IPS DF 4.7 (cell line): ENCODE results near the gene CHD2.
A peak's percentile ranks its signal among the peaks of the same experiment; 100 is the strongest.

ENCODE experiments used
- DNase-seq: peaks from one replicate; pipeline ENCODE4 v3.0.0-alpha.2; 2013; ENCODE audit warnings: low spot score; ENCODE audit errors: extremely low read depth

The CHD2 gene

DNA sequence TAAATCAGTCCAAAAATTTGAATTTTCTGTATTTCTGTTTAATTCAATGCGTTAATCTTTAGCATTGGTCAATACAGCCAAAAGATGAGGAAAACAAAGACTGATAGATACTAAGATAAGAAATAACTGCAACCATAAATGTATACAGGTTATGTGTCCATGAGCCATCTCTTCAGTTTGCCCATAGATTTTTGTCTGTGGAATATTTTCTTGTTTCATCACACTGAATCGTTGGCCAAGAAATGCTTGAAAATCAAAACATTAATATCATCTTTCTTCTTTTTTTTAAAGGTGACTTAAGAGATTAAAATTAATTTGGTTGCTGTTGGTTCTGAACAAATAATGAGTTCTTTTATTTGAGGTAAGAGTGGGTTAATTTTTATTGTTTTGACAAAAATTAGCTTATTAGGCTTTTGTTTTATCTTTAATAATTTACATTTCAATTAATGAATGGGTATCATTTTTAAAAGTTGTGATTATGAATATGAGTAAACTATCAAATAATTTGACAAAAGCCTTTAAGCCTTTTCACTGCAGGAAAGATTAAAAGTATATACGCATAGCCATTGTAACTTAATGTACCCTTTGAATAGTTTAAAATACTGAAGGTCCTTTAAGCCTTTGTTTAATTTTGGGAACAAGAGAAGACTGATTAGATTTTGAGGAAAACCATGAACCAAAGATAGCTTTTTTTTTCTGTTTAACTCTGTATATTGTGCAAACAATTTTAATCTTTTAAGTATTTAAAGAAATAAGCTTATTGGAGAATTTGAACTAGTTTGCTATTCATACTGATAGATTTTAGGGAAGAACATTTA lies 14.7 kb upstream of the CHD2 start:
- DNase-seq = no peak

DNA sequence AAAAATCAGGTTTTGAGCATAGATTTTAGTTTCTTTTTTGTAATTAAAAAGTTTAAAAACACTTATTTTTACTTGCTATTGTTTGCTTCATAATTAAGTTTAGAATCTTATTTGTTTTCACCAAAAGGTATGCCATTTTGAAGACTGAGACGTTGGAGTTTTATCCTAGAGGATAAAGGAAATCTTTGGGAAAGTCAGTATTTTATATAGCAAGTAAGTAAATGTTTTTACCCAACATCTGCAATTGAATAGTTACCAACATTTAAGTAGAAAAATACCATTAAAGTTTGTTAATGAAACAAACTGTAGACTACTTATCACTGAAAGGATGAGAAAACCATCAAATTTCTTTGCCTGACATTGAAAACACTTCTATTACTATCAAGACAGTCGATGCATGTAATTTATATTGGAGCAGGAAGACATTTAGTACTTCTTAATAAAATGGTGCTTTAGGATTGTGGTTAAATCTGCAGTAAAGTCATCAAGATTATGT lies 14.0 kb upstream of the CHD2 start:
- no peak for DNase-seq

DNA sequence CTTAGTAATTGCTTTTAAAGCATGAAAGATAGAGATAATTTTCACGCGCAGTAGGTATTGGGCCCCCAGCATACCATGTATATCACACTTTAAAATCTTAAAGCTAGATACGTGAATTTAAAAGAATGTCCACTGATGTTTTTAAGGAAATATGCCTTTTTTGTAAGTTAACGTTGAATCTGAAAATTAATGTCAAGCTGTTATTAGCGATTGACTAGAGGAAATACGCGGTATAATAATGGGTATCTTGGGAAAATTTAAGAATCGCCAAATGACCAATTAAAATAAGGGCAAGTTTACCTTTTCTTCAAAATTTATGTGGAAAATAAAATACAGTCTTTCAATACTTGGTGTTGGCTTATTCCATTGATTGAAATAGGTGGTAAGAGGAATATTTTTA lies 13.3 kb upstream of the CHD2 start:
- no peak for DNase-seq

DNA sequence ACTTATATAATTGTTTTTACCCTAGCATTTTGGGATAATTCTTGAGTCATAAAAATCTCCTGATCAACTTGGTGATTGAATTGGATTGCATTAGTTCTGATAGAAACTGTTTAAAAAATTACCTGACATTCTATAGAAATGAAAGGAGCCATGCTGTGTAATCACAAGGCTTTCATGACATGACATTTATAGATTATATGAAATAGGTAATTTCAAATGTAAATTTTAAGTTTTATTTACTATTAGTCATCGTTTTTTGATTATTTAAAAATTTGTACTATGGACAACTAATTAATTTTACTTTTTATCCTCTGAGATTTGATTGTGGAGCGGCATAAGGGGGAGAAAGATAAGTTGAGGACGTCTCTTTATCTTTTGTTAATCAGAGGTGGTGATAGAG lies 12.3 kb upstream of the CHD2 start:
- no peak for DNase-seq

DNA sequence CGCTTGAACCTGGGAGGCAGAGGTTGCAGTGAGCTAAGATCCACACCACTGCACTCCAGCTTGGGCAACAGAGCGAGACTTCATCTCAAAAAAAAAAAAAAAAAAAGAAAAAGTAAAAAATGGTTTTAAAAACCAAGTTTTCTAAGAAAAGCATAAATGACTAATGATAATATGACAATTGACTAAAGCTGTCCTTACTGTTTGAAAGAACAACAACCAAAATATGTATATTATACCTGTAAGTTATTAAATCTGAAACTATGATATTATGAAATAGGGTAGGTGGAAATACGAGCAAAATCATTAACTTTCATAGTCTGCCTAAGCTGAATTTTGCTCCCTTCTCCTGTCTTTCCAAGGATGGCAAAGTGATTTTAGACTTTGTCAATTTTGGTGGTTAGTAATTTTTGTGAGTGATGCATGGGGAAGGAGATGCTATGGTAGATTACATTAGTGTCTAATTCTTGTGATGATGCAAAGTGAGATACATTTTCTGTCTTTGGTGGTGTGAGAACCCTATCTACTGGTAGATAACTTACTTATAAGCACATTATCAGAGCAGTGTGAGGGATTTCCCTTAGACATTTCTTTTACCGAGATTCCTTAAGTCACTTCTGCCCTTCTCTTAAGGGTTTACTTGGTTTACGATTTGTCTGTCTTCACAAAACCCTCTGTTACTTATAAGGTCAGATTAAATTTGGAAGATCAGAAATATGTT lies 10.6 kb upstream of the CHD2 start:
- DNase-seq = no peak

DNA sequence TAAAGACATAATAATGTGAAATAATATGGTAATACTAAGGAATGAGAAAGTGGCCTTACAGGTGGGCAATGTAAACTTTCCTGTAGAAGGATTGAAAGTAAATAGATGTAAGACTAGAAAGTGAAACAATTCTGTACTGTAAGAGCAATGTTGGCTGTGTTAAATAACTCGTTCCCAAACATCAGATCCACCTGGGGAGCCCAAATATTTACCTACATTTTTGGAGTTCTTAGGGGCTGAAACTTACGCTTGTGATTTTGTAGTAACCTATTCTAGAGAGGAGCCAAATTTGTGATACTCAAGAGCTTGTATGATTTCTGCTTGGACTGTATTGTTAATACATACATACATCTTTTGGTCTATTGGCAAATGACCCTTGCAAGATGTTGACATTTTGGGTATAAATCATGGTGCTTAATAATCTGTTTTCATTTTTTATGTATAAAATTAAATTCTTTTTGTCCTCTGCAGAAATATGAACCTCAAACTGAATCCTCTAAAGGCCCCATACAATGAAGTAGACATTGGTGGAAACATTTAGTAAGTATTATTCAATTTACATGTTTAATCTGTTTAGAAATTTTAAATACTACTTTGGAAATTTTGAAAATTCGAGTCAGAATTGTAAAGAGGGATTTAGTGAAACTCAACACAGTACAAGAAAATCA lies 8.5 kb upstream of the CHD2 start:
- DNase-seq = no peak

DNA sequence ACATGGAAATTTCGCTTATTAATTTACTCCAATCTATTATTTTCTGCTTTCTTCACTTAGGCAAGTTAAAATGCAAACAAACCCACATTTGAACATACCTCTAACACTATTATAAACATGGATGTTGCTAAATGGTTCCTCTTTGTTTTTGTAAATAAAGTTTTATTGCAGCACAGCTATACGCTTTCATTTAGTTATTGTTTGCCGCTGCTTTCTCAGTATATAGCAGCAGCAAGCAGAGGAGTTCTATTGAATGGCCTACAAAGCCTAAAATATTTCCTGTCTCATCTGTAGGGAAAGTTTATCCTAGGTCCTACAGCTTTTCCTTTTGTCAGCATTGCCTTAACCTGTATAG lies 7.9 kb upstream of the CHD2 start:
- no peak for DNase-seq

DNA sequence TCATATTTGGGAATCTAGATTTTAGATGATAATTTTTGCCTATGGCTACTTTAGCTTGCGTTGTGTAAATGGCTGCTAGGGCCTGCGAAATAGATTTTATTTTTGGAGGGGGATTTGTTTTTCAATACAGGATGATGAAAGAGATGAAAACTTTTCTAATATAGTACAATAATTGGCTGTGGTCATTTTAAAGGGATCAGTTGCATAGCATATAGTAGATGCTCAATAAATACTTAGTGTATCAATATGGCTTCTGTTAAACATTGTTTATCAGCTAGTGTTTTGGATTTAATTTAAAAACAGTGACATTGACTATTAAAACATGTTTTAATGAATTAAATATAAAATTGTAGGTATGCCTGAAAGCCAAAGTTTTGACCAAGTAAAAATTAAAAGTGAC lies 6.9 kb upstream of the CHD2 start:
- DNase-seq = no peak

DNA sequence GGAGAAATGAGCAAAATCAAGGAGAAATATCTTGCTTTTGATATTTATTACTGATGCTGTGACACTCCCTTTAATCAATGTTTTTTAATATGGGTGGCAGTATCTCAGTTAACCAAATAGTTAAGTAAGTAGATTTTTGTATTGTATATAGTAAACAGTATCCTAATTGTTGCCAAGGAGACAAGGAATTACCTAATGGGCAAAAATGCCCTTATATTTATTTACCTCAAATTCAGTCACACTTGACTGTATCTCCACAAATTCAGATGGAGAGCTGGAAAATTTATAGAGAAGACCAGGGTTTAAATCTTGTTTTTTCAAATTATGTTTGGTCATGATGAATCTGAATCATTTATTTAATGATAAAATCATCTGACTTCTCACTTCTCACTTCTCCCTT lies 3.6 kb upstream of the CHD2 start:
- no peak for DNase-seq

DNA sequence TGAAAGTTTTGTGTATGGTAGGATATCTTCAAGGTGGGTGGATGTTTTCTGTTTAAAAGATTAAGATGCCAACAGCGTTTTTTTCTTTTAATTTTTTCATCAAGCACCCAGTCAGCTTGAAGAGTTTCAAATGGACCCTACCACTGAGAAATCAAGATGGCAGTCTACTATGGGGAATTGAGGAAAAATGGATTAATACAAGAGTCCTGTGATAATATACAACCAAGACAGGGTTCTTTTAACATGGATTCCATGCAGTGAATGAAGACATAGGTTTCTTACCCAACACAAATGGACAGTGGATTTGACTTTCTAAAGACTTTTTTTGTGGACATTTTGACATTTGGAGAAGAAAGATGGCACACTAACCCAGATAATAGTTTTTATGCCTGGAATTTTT lies 2.5 kb upstream of the CHD2 start:
- DNase-seq = no peak

DNA sequence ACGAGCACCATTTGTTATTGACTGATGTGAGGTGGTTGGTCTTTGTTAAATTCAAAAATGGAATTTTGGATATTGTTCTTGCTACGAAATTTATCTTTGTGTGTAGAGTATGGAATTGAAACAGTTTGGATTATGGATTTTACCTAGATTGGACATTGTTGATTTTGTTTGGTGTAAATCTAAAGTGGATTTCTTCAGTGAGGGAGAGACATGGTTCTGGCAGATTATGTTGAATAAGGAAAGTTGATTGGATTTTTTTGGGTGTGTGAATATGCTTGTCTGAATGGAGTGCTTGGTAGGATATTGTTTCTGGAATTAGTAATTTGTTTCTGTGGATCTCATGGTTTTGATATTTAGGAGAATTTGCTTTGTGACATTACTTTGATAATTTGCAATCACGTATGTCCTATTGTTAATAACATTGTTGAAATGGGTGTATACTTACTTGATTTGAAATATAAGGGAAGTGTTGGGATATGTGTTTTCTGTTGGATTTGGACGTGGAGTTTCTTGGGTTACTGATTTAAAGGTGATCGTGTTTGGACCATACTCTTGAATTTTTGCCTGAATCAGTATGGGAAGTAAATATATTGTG lies 1.0 kb upstream of the CHD2 start:
- no peak for DNase-seq

DNA sequence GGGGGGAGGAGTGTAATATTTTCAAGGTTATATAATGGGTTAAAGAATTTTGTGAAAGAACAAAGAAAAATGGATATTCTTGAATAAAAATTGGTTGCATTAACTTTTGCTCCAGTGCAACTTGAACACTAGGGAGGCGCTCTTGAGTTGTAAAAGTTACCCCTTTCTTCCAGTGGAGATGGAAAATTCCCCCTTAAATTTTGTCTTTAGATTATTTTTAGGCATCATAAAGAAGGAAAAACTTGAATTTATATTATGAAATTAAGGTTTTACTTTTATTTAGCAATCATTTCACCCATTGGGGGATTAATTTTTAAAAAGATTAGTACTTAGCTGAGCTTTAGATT lies 550 bp upstream of the CHD2 start:
- no peak for DNase-seq

DNA sequence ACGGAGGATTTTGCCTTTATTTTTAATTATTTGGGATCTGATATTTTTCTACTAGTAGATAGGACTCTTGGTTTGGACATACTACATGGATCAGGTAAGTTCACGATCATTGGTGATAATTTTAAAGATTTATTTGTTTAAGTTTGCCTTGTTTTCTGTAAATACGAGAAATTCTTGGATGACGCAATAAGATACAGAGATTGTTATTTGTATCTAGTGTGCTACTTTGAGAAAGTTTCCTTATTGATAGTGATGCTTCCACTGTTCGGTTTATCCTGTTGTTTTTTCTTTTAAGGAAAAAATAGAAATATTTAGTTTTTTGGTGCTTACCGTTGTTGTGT lies 577 bp downstream of the CHD2 start:
- DNase-seq = no peak

DNA sequence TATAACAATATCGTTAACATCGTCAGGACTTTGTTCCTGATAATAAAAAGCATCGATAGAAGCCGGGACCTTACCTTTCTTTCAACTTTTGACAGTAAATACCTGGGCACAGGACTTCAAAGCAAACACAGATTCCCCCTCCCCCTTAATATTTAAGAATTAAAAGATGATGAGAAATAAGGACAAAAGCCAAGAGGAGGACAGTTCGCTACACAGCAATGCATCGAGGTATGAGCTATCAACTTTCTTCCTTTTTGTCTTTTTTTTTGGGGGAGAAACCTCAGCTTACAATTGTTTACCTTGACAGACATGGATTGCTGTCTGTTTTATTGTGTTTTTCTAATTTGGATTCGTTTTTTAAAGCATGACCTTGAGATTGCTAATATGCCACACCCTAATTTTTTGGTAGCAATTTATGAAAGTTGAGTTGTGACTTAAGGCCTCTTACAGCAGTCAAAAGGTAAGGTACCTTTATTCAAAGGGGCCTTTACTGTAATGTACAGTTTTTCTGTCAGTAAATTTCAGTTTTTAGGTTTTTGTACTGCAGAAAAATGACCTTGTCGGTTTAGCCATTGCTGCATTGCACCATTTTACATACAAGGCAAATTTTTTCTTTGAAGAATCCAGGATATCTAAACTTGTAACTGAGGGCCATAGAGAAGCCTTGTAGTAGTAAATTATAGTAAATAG lies 1.1 kb downstream of the CHD2 start:
- DNase-seq = no peak

DNA sequence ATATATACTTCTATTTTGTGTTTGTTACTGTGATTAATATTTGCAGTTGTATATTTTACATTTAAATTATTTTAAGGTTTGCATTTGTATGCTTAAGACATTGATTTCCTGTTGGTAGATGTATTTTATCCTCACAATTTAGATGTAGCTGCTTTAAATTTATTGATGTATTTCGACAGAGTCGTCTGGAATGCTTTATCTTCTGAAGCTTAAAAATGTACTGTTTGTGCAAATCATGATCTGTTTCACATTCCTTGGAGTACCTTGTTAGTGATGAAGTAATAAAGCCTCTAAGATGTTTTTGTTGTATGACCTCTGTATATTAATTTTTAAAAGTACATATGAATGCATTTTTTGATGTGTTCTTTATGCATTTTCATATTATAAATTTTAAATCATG lies 1.9 kb downstream of the CHD2 start:
- no peak for DNase-seq

DNA sequence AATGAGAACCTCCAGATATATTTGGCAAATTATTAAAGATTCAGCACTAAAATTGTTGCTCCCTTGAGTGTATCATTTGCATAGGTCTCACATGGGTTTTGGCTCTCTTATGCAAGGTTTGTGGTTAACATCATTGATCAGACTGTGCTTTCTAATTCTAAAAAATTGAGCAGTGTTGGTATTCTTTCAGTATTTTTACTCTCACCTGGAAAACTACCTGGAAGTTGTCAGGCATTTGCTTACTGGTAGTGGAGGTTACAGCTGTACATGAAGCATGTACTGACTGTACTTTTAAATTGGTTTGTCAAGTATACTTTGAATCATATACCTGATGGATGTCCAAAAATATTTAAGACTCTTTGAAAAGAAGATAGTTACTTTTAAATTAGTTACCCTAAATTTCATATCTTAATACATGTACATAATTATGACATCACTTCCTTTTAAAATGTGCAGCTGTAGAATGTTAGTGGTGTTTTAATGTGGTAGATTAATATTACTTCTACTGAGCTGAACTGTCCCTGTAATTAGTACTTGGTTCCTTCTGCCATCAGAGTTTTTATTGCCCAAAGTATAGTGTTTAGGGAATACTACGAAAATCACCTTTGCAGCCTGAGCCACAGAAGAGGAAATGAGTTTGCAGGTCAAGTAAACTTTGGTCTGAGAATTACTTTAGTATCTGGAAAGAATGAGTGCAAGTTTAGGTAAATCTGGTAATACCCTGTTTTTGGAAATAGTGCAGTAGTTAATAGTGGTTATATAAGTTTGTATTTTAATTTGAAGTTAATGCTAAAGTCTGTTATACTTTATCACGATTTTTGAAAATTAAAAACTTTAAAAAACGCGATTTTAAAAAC lies 2.8 kb downstream of the CHD2 start:
- no peak for DNase-seq

DNA sequence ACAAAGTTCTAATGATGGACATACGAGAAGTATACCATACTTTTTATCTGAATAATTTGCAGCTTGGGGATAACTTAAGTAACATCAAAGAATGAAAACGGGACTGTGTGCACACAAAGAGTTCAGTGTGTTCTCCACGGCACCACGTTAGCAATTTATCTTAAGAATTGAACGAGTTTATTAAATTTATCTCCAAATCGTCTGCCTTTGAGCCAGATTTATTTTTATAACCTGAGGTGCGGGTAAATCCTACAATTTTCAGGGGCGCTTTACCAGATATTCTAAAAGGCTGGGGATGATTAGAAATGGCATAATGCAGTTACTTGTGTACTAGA lies 3.5 kb downstream of the CHD2 start:
- no peak for DNase-seq

DNA sequence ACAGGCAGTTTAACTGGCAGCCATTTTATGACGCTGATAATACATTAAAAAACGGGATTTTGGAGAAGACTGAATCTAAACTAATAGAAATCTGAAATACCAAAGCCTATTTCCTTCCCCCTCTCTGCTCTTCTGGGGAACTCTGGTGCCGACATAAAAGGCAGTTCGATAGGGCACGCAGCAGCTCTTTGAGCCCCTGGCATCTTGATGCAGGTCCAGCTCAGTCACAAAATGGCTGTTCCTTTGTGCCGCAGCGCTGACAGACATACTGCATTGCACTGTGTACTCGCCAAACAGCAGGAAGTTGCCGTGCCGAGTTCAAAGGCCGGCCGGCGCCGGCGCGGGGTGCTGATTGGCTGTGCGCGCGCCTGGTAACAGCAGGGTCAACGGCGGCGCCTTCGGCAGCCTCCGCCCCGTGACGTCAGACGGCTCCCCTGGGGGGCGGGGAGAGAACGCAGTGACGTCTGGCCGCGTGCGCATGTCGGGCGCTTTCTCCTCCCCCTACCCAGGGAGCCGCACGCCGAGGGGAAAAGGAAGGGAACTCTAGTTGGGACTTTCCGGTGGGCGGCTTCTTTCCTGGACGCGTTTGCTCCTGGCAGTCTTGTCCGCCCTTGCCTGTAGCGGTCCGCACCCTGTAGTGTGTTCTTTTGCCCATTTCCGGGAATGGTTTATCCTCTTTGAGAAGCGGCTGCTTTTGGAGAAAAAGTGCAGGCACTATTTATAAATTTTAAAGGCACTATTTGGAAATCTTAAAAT lies 4.0 kb downstream of the CHD2 start:
- peak; percentile 93 for DNase-seq

DNA sequence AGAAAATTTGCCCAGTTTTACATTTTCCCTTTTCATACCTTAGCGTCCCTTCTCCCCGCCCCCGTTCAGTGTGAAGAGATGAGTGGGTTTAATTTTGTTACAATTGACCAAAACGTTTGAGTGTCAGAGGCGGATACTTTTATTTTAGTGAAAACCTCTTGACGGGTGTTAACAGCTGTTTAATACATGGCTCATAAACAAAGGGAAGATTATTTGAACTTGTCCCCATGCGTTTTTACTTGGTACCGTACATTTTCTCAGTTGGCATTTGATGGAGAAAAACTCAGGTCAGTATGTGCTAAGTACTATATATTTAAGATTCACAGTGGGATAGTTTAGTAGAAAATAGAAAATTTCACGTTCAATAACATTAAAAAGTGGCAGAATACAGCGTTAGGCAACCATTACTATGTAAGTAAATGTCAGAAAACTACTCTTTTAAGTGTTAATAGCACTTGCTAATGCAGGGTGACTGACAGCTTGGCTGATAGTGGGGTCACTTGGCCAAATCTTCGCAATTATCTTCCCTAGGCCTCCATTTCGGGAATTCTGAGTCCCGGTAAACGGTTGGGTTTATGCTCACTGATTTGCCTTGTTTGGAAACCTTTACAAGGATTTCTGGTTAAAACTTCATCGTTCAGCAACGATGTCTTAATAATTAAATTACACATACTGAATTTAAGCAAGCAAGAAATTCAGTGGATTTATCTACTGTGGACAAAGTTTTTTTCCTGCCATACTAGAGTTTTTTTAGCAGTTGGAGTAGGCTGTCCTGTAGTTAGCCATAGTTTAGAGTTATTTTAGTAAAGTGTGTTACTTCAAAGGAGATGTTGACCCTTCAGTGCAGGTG lies 4.8 kb downstream of the CHD2 start:
- DNase-seq = no peak
